Measurements from ENCODE around the gene AFTPH.

The AFTPH gene

DNA sequence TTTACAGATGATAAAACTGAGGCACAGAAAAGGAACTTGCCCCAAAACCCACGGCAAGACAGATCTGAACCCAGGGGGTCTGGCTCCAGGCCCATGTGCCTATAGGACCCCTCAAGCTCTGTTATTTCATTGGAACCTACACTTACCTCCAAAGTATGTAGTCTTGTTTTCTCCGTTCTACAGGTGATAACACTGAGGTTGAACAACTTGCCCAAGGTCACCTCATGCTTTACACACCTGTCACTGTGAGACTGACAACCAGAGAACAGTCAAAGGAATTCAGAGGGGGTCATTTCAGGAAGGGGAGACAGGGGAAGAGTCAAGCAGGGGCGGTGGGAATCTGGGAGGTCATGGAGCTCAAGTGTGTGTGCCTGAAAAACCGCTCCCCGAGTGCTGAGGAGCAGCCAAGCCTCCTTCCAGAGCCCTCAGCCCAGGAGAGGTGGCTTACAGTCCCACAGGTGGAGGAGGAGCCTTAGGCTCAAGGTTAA, 81.9 kb downstream of the AFTPH start:
- no peak overlapping the region for H3K27ac ChIP-seq (ENCODE audit: poor library complexity, severe bottlenecking)
- no peak for ATAC-seq (ENCODE audit: low read depth)

GRCh38 chr2:64606479-64607363, 82.6 kb downstream of the AFTPH start:
- ATAC-seq (ENCODE audit: low read depth) = no peak; the same call in 1 of the 3 replicates
- Histone ChIP-seq H3K27ac (ENCODE audit: poor library complexity, severe bottlenecking) (no peak overlapping the region), H3K27me3 (ENCODE audit: insufficient read depth, poor library complexity, severe bottlenecking) (no peaks in the 10 kb centered on the region), H3K4me3 (ENCODE audit: severe bottlenecking) (no peak overlapping the region), H3K4me1 (ENCODE audit: insufficient read depth, poor library complexity, severe bottlenecking) (peaks cover 9% of the 10 kb centered on the region), H3K36me3 (ENCODE audit: low read depth) (no peaks in the 10 kb centered on the region), H3K9me3 (ENCODE audit: severe bottlenecking) (no peaks in the 10 kb centered on the region)
- DNase-seq (ENCODE audit: low spot score) = no peak
- no peak for TF ChIP-seq CTCF (IDR thresholded peaks at IDR 0.05; ENCODE audit: poor library complexity, severe bottlenecking)

More for the DNA sequence above, 81.9 kb downstream of the AFTPH start:
- no peak for DNase-seq (ENCODE audit: low spot score)
- TF ChIP-seq CTCF (IDR thresholded peaks at IDR 0.05; ENCODE audit: poor library complexity, severe bottlenecking) = no peak
- peaks cover 9% of the 10 kb centered on the region for H3K4me1 ChIP-seq (ENCODE audit: insufficient read depth, poor library complexity, severe bottlenecking)
- H3K27me3 ChIP-seq (ENCODE audit: insufficient read depth, poor library complexity, severe bottlenecking) = no peaks in the 10 kb centered on the region
- no peaks in the 10 kb centered on the region for H3K9me3 ChIP-seq (ENCODE audit: severe bottlenecking)
- no peaks in the 10 kb centered on the region for H3K36me3 ChIP-seq (ENCODE audit: low read depth)
- no peak overlapping the region for H3K4me3 ChIP-seq (ENCODE audit: severe bottlenecking)

- Histone ChIP-seq H3K36me3 (ENCODE audit: low read depth) (no peaks in the 10 kb centered on the region), H3K9me3 (ENCODE audit: severe bottlenecking) (no peaks in the 10 kb centered on the region), H3K4me1 (ENCODE audit: insufficient read depth, poor library complexity, severe bottlenecking) (peaks cover 9% of the 10 kb centered on the region), H3K4me3 (ENCODE audit: severe bottlenecking) (no peak overlapping the region), H3K27ac (ENCODE audit: poor library complexity, severe bottlenecking) (no peak overlapping the region), H3K27me3 (ENCODE audit: insufficient read depth, poor library complexity, severe bottlenecking) (no peaks in the 10 kb centered on the region)
- no peak for TF ChIP-seq CTCF (IDR thresholded peaks at IDR 0.05; ENCODE audit: poor library complexity, severe bottlenecking)
- ATAC-seq (ENCODE audit: low read depth) = peak; percentile 41
- DNase-seq (ENCODE audit: low spot score) = no peak
These were observed 83.5 kb downstream of the AFTPH start for GRCh38 chr2:64607381-64608304.

- peaks cover 9% of the 10 kb centered on the region for H3K4me1 ChIP-seq (ENCODE audit: insufficient read depth, poor library complexity, severe bottlenecking)
- H3K36me3 ChIP-seq (ENCODE audit: low read depth) = no peaks in the 10 kb centered on the region
- no peak for TF ChIP-seq CTCF (IDR thresholded peaks at IDR 0.05; ENCODE audit: poor library complexity, severe bottlenecking)
- ATAC-seq (ENCODE audit: low read depth) = no peak; the same call in 2 of the 3 replicates
- peak overlapping the region; percentile 13 for H3K4me3 ChIP-seq (ENCODE audit: severe bottlenecking)
- H3K27me3 ChIP-seq (ENCODE audit: insufficient read depth, poor library complexity, severe bottlenecking) = no peaks in the 10 kb centered on the region
- DNase-seq (ENCODE audit: low spot score) = no peak
- no peaks in the 10 kb centered on the region for H3K9me3 ChIP-seq (ENCODE audit: severe bottlenecking)
- no peak overlapping the region for H3K27ac ChIP-seq (ENCODE audit: poor library complexity, severe bottlenecking)
These were observed 84.7 kb downstream of the AFTPH start for GRCh38 chr2:64608867-64609226.

Measured in RWPE2 (cell line).